GM12873 (cell line): ENCODE data around the gene SCD5.

Experiments
- TF ChIP-seq, protein P1 (sequence below): IDR thresholded peaks from 2 replicates; pipeline ENCODE4 v1.5.1; 2012; ENCODE audit warnings: low read depth, mild to moderate bottlenecking, moderate library complexity, low read length, control low read depth; ENCODE audit not compliant: insufficient read depth; ENCODE audit errors: missing control alignments

The SCD5 gene

DNA sequence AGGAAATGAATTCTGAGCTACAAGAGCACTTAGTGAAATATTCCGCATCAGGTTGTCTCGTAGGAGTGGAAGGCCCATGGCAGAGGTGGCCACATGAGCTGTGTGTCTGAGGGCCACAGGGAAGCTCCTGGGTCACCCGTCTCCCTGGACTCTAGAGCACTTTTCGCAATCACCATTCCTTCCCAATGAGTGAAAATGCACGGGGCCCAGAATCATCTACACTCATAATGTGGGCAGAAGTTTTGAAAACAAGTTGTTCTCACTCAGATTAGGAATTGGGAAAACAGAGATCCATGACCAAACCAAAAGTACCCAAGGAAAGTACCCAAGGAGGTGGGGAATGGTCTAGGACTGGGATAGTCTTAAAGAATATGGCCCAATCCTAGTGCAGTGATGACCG, 94.4 kb downstream of the SCD5 start:
- TF ChIP-seq, protein P1, sequence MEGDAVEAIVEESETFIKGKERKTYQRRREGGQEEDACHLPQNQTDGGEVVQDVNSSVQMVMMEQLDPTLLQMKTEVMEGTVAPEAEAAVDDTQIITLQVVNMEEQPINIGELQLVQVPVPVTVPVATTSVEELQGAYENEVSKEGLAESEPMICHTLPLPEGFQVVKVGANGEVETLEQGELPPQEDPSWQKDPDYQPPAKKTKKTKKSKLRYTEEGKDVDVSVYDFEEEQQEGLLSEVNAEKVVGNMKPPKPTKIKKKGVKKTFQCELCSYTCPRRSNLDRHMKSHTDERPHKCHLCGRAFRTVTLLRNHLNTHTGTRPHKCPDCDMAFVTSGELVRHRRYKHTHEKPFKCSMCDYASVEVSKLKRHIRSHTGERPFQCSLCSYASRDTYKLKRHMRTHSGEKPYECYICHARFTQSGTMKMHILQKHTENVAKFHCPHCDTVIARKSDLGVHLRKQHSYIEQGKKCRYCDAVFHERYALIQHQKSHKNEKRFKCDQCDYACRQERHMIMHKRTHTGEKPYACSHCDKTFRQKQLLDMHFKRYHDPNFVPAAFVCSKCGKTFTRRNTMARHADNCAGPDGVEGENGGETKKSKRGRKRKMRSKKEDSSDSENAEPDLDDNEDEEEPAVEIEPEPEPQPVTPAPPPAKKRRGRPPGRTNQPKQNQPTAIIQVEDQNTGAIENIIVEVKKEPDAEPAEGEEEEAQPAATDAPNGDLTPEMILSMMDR = no peak

GRCh38 chr4:82698412-82698811, 100.2 kb downstream of the SCD5 start:
- TF ChIP-seq, protein P1 = no peak

- TF ChIP-seq, protein P1 = no peak
Measured at GRCh38 chr4:82697561-82697960, 101.0 kb downstream of the SCD5 start.

DNA sequence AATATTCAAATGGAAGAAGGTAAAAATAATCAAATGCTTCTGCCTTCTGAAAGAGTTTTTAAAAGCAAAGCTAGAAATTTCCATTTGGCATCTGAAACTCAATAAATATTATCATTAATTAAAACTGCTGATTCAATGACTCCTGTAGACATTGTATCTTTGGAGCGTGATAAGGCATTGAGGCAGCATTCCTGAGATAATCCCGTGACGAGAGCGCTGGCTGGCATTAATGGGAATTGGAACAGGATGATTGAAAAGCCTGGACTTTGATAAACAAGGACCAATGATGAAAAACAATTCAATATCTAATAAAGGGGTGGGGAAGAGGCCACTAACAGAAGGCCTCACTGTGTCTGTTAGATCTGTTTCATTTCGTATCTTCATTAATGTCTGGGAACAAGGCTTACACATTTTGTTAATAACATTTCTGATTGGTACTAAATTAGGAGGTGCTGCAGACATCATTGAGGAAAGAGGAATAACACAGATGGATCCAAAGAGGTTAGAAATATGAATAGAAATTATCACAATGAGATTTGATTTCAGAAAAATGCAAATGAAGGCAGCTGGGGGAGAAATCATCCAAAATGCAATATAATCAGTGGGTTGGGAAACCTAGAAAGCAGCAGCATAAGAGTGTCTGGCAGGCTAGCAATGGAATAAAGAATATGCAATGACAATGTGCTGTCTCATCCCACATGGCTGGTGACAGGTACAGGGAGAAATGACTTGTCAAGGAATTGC, 102.3 kb downstream of the SCD5 start:
- TF ChIP-seq, protein P1 = no peak

GRCh38 chr4:82694892-82695291, 103.7 kb downstream of the SCD5 start:
- TF ChIP-seq, protein P1 = no peak

DNA sequence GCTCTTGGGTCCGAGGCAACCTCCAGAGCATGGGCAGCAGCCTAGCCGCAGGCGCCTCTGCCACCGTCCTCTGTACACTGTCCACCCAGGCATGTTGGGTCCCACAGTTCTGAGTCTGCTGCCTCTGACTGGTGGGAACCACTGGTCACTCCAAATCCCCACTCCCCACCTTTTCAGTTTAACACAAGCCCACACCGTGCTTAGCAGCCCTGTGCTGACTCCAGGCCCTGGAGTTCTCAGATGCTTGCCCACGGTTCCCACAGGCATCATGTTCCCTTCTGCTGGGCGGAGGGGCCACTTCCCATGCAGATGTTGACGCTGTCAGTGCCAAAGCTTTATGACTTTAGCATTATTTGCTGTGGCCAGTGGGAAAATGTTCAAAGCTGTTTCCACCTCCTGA, 104.5 kb downstream of the SCD5 start:
- TF ChIP-seq, protein P1 = no peak

- TF ChIP-seq, protein P1 = no peak
Measured at GRCh38 chr4:82692101-82692780, 106.4 kb downstream of the SCD5 start.
